GM23338 (cell line): ENCODE data around the gene GOLGA7B. TPM values are rescaled to one million over a fixed set of nuclear protein-coding genes. Genes with fewer than 3 reads are reported as not detected.
"Not testable (repeated sequence)": the region's sequence is repeated elsewhere in the genome, so short reads cannot be mapped to it uniquely, and the experiment has no call there.

ENCODE experiments used
- ATAC-seq: fragments of 200-7000 bp; cut with Tn5 transposase; 3 replicates; pipeline ENCODE4 v1.9.1; 2020
- DNase-seq: peaks from one replicate; pipeline ENCODE4 v3.0.0-alpha.2; 2015; ENCODE audit warnings: low spot score
- H2AFZ ChIP-seq: fragments of 200-600 bp; sonication (generic); 2 replicates; pipeline ENCODE4 v1.8.0; 2016; ENCODE audit warnings: antibody characterized with exemption, mild to moderate bottlenecking, moderate library complexity
- H3F3A ChIP-seq: fragments of 200-600 bp; sonication (generic); replicated peaks from 2 replicates; pipeline ENCODE4 v1.8.0; 2017; ENCODE audit warnings: antibody characterized with exemption, mixed run types, low read depth
- H3K27ac ChIP-seq: fragments of 200-600 bp; sonication (generic); 2 replicates; pipeline ENCODE4 v1.6.1; 2016; ENCODE audit warnings: low read depth
- H3K27me3 ChIP-seq: fragments of 200-600 bp; sonication (generic); 2 replicates; pipeline ENCODE4 v1.8.0; 2016; ENCODE audit warnings: mild to moderate bottlenecking, mixed run types, moderate library complexity; ENCODE audit not compliant: insufficient read depth
- H3K36me3 ChIP-seq: fragments of 200-600 bp; sonication (generic); 2 replicates; pipeline ENCODE4 v1.8.0; 2016; ENCODE audit warnings: mild to moderate bottlenecking; ENCODE audit not compliant: insufficient read depth
- H3K4me1 ChIP-seq: fragments of 200-600 bp; sonication (generic); 2 replicates; pipeline ENCODE4 v1.8.0; 2016; ENCODE audit warnings: mild to moderate bottlenecking, moderate library complexity; ENCODE audit not compliant: insufficient read depth
- H3K4me2 ChIP-seq: fragments of 200-600 bp; sonication (generic); 2 replicates; pipeline ENCODE4 v1.7.1; 2017; ENCODE audit warnings: mixed run types
- H3K4me3 ChIP-seq: fragments of 200-600 bp; sonication (generic); 2 replicates; pipeline ENCODE4 v1.6.1; 2016; ENCODE audit warnings: mixed run types
- H3K79me2 ChIP-seq: fragments of 200-600 bp; sonication (generic); replicated peaks from 2 replicates; pipeline ENCODE4 v1.8.0; 2017; ENCODE audit warnings: mild to moderate bottlenecking; ENCODE audit not compliant: insufficient read depth
- H3K9me2 ChIP-seq: fragments of 200-600 bp; sonication (generic); 2 replicates; pipeline ENCODE4 v1.8.0; 2017; ENCODE audit not compliant: insufficient read depth
- H4K20me1 ChIP-seq: fragments of 200-600 bp; sonication (generic); replicated peaks from 2 replicates; pipeline ENCODE4 v1.8.0; 2017; ENCODE audit warnings: mild to moderate bottlenecking; ENCODE audit not compliant: insufficient read depth
- H3K27ac Mint-ChIP-seq: 2 replicates; pipeline ENCODE4 v1.8.0; 2020; ENCODE audit warnings: inconsistent platforms, mild to moderate bottlenecking, moderate library complexity, mixed read lengths
- H3K27me3 Mint-ChIP-seq: 3 replicates; pipeline ENCODE4 v1.8.0; 2022; ENCODE audit warnings: low read depth, mild to moderate bottlenecking, moderate library complexity, mixed read lengths, inconsistent platforms; ENCODE audit not compliant: insufficient read depth, poor library complexity
- H3K36me3 Mint-ChIP-seq: 3 replicates; pipeline ENCODE4 v1.8.0; 2021; ENCODE audit warnings: low read depth, mild to moderate bottlenecking, inconsistent platforms, moderate library complexity, mixed read lengths
- H3K4me1 Mint-ChIP-seq: 3 replicates; pipeline ENCODE4 v1.8.0; 2020; ENCODE audit warnings: mild to moderate bottlenecking, inconsistent platforms, mixed read lengths
- H3K4me3 Mint-ChIP-seq: 3 replicates; pipeline ENCODE4 v1.8.0; 2021; ENCODE audit warnings: moderate library complexity, mild to moderate bottlenecking, inconsistent platforms, mixed read lengths
- H3K9me3 Mint-ChIP-seq: 3 replicates; pipeline ENCODE4 v1.8.0; 2020; ENCODE audit warnings: moderate library complexity, mild to moderate bottlenecking, inconsistent platforms, mixed read lengths
- CREB1 ChIP-seq: fragments of 250-450 bp; sonication (Bioruptor Pico); IDR thresholded peaks from 2 replicates; pipeline ENCODE4 v1.5.0; 2020; ENCODE audit warnings: low read depth, mild to moderate bottlenecking, moderate library complexity
- ETS1 ChIP-seq: IDR thresholded peaks from 2 replicates; pipeline ENCODE4 v1.6.1; 2016; ENCODE audit warnings: antibody characterized with exemption
- JUNB ChIP-seq: IDR thresholded peaks from one replicate; pipeline ENCODE4 v1.6.1; 2016; ENCODE audit warnings: antibody characterized with exemption; ENCODE audit not compliant: unreplicated experiment
- POLR2AphosphoS5 ChIP-seq: IDR thresholded peaks from 2 replicates; pipeline ENCODE4 v1.6.1; 2016; ENCODE audit warnings: antibody characterized with exemption, low read depth
- ZNF114 ChIP-seq: fragments of 250-450 bp; sonication (Bioruptor Pico); IDR thresholded peaks from 2 replicates; pipeline ENCODE4 v1.5.0; 2020; ENCODE audit warnings: mild to moderate bottlenecking, moderate library complexity
- ZNF331 ChIP-seq: fragments of 250-450 bp; sonication (Bioruptor Pico); IDR thresholded peaks from 2 replicates; pipeline ENCODE4 v1.5.0; 2020; ENCODE audit warnings: low read depth, mild to moderate bottlenecking, moderate library complexity
- ZNF462 ChIP-seq: fragments of 250-450 bp; sonication (Bioruptor Pico); IDR thresholded peaks from 2 replicates; pipeline ENCODE4 v1.5.0; 2020; ENCODE audit warnings: mild to moderate bottlenecking, moderate library complexity
- polyA plus RNA-seq: library from polyadenylated mRNA; unstranded; fragments of >200 nt; fragmentation: Nextera tagmentation; extraction: Ambion mirVana; gene quantifications from 2 replicates; pipeline ENCODE4 v1.2.1, GENCODE V29; 2016
- total RNA-seq: library from RNA; depleted of rRNA; stranded (reverse); fragments of >200 nt; shearing (Covaris generic); gene quantifications from 2 replicates; pipeline ENCODE4 v1.2.3, GENCODE V29; 2014

Gene GOLGA7B
- total and polyA plus RNA-seq, 2 experiments from 2014 or later = 0.14 to 0.15 TPM

GRCh38 chr10:97838091-97838490 is 11.6 kb upstream of the GOLGA7B start (continued):
- no peak for TF ChIP-seq ZNF462 (CRISPR knock-in tag)
- no peak for TF ChIP-seq CREB1 (CRISPR knock-in tag)
- TF ChIP-seq JUNB = no peak
- TF ChIP-seq ETS1 = no peak
- TF ChIP-seq ZNF331 (CRISPR knock-in tag) = no peak
- no peak for TF ChIP-seq ZNF114 (CRISPR knock-in tag)
- no peak for TF ChIP-seq POLR2AphosphoS5

- not testable (repeated sequence) for H3K4me1 Mint-ChIP-seq, H3K36me3 ChIP-seq, H3K79me2 ChIP-seq, H3K27me3 Mint-ChIP-seq, H3K4me1 ChIP-seq, DNase-seq, H3K4me3 ChIP-seq, H2AFZ ChIP-seq, ATAC-seq, H3F3A ChIP-seq, H3K27ac Mint-ChIP-seq, H3K36me3 Mint-ChIP-seq, H4K20me1 ChIP-seq, H3K4me2 ChIP-seq, H3K4me3 Mint-ChIP-seq, H3K9me2 ChIP-seq, H3K27me3 ChIP-seq, H3K27ac ChIP-seq
- H3K9me3 Mint-ChIP-seq = peaks cover 13% of the 10 kb centered on the region; the same call in 2 of the 3 replicates
Measured at GRCh38 chr10:97841166-97841565, 8.5 kb upstream of the GOLGA7B start.

- not testable (repeated sequence) for H3K27me3 ChIP-seq, H3K27ac Mint-ChIP-seq, H3K4me3 Mint-ChIP-seq, H2AFZ ChIP-seq, H3K4me1 Mint-ChIP-seq, H3K4me2 ChIP-seq, H3K79me2 ChIP-seq, H3K27me3 Mint-ChIP-seq, H3F3A ChIP-seq, H3K4me1 ChIP-seq, H3K36me3 Mint-ChIP-seq, H3K4me3 ChIP-seq, ATAC-seq, H4K20me1 ChIP-seq, H3K36me3 ChIP-seq, H3K9me2 ChIP-seq, DNase-seq, H3K27ac ChIP-seq
- H3K9me3 Mint-ChIP-seq = peaks cover 13% of the 10 kb centered on the region; the same call in 2 of the 3 replicates
Measured at GRCh38 chr10:97842114-97842513, 7.5 kb upstream of the GOLGA7B start.
